ENCODE measurements around the gene GSTM2.

DNA sequence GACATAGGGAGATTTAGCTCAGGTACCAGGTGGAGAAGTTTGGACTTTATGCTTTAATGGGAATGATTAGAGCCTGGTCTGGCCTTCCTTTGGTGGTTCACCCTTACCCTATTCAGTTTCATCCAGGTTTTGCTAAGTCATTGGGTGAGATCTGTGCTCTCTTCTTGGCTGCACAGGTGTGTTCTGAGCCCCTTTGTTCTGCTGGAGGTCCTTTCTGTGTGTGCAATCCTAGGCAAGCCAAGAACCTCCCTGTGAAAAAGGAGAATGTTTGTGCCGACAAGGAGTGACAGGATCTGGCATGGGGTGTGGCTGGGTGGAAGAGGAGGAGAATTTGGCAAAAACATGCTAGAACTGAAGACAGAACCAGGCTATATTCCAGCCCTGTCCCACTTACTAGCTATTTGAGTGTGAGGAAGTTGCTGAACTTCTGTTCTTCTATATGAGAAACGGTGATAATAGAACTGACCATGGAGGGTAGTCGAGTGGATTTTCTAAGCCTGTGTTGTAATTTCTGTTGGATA lies 48.8 kb downstream of the GSTM2 start:
- TF ChIP-seq, protein P1, sequence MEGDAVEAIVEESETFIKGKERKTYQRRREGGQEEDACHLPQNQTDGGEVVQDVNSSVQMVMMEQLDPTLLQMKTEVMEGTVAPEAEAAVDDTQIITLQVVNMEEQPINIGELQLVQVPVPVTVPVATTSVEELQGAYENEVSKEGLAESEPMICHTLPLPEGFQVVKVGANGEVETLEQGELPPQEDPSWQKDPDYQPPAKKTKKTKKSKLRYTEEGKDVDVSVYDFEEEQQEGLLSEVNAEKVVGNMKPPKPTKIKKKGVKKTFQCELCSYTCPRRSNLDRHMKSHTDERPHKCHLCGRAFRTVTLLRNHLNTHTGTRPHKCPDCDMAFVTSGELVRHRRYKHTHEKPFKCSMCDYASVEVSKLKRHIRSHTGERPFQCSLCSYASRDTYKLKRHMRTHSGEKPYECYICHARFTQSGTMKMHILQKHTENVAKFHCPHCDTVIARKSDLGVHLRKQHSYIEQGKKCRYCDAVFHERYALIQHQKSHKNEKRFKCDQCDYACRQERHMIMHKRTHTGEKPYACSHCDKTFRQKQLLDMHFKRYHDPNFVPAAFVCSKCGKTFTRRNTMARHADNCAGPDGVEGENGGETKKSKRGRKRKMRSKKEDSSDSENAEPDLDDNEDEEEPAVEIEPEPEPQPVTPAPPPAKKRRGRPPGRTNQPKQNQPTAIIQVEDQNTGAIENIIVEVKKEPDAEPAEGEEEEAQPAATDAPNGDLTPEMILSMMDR (IDR thresholded peaks at IDR 0.05): no peak
- no peak for TF ChIP-seq POLR2A (IDR thresholded peaks at IDR 0.05)
